Epithelial cell of esophagus (primary cell): Measurements from ENCODE around the gene SLC22A16.

Experiments used
- DNase-seq: peaks from one replicate; pipeline ENCODE4 v3.0.0; 2010; ENCODE audit warnings: low read depth
- H3K4me3 ChIP-seq: 2 replicates; pipeline ENCODE4 v1.5.1; 2011; ENCODE audit warnings: mild to moderate bottlenecking, low read length, control low read depth
- TF ChIP-seq, protein P1 (sequence below): IDR thresholded peaks from 2 replicates; pipeline ENCODE4 v1.5.1; 2011; ENCODE audit warnings: low read depth, mild to moderate bottlenecking, low read length, control low read depth, inconsistent platforms; ENCODE audit not compliant: insufficient read depth; ENCODE audit errors: missing control alignments

SLC22A16 gene

GRCh38 chr6:110421749-110422443, 54.5 kb downstream of the SLC22A16 start:
- H3K4me3 ChIP-seq, result no peak overlapping the region
- DNase-seq, result no peak
- TF ChIP-seq, protein P1, sequence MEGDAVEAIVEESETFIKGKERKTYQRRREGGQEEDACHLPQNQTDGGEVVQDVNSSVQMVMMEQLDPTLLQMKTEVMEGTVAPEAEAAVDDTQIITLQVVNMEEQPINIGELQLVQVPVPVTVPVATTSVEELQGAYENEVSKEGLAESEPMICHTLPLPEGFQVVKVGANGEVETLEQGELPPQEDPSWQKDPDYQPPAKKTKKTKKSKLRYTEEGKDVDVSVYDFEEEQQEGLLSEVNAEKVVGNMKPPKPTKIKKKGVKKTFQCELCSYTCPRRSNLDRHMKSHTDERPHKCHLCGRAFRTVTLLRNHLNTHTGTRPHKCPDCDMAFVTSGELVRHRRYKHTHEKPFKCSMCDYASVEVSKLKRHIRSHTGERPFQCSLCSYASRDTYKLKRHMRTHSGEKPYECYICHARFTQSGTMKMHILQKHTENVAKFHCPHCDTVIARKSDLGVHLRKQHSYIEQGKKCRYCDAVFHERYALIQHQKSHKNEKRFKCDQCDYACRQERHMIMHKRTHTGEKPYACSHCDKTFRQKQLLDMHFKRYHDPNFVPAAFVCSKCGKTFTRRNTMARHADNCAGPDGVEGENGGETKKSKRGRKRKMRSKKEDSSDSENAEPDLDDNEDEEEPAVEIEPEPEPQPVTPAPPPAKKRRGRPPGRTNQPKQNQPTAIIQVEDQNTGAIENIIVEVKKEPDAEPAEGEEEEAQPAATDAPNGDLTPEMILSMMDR, result no peak

- no peak overlapping the region for H3K4me3 ChIP-seq
- TF ChIP-seq, protein P1, result no peak
- DNase-seq, result no peak
Observed at GRCh38 chr6:110419028-110419739, 57.2 kb downstream of the SLC22A16 start.

DNA sequence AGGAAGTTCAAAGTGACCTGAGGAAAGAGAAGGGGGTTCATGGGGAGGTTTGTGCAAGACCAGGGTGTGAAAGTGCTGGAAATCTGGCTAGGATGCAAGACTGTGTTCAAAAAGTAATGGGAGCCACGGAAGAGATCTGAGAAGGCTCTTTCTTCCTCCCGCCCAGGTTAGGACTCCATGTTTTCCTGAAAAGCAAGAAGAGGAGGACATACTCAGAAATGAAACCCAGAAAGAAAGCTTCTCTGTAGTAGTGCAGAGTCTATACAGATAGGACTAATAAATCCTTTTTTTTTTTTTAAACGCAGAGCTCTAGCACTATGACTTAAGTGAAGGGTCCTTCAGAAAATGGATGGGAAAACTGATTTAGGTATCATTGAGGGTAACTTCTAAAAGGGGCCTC, 57.8 kb downstream of the SLC22A16 start:
- H3K4me3 ChIP-seq, result no peak overlapping the region
- TF ChIP-seq, protein P1, result no peak
- no peak for DNase-seq

DNA sequence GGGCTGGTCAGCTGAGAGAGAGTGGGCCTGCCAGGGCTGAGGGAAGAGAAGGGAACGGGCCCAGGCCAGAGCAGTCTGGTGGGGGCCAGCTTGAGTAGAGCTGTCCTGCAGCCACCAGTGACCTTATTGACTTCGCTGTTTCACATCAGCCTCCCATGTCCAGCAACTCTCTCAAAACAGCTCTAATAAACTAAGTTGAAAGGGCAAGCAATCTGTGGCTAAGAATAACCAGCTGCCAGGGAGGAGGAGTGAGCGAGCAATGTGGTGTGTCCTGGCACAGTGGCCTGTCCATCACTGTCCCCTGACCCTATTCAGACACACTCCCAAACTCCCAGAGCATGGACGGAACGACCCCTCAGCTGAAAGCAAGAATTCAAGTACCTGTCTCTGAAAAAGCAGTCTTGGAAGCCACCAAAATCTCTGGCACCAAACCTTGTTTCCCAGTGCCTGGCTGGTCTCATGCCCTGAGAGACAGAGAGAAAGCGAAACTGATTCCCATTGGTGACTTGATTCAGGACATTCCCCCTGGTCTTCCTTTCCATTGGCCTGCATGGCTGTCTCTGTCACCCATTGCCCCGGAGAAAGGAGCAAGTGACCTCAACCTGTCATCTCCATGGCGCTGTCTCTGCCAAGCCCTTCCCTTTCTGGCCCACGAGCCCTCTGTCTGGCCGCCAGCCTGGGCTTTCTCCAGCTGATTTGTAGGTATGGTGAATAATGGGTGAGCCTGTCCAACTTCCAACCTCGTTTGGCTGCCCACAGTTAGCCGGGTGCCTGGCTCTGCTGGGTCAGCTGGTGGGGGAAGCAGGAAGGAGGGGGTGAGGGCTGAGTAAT, 61.1 kb downstream of the SLC22A16 start, which contains the start of gene DDO:
TSS of gene DDO (minus strand) at position 490 of the 831 bp plus-strand sequence. CDS start 2,113 bp downstream, outside the sequence.
- TF ChIP-seq, protein P1, result no peak
- DNase-seq, result no peak
- H3K4me3 ChIP-seq, result no peak within 1 kb of the TSS

GRCh38 chr6:110414669-110415068, 61.7 kb downstream of the SLC22A16 start:
- no peak for DNase-seq
- no peak overlapping the region for H3K4me3 ChIP-seq
- TF ChIP-seq, protein P1, result no peak

- no peak for DNase-seq
- no peak overlapping the region for H3K4me3 ChIP-seq
- TF ChIP-seq, protein P1, result no peak
Observed at GRCh38 chr6:110412360-110412759, 64.1 kb downstream of the SLC22A16 start.
